WTC11 (cell line): ENCODE measurements around the gene ALDOC. TPM values are rescaled to one million over a fixed set of nuclear protein-coding genes. Genes with fewer than 3 reads are reported as not detected.

Source experiments
- ATAC-seq: fragments of 200-7000 bp; cut with Tn5 transposase; 2 replicates; pipeline ENCODE4 v1.10.0; 2021; ENCODE audit warnings: mild to moderate bottlenecking, moderate library complexity
- CTCF ChIA-PET: fragments of 300-600 bp; sonication (Branson Sonifier 250); formaldehyde crosslinking; loops from one replicate; lab custom pipeline; 2021; ENCODE audit warnings: antibody characterized with exemption; lab: Charles Lee
- POLR2A ChIA-PET: fragments of 350-600 bp; sonication (Branson Sonifier 250); formaldehyde crosslinking; loops from one replicate; lab custom pipeline; 2021; ENCODE audit warnings: antibody characterized with exemption; lab: Charles Lee
- DNase-seq: peaks from one replicate; pipeline ENCODE4 v3.0.0; 2021; ENCODE audit warnings: low spot score
- H3K27ac Mint-ChIP-seq: 2 replicates; pipeline ENCODE4 v1.8.0; 2021; ENCODE audit warnings: mixed read lengths
- H3K27me3 Mint-ChIP-seq: 2 replicates; pipeline ENCODE4 v1.8.0; 2021; ENCODE audit warnings: low read depth, mild to moderate bottlenecking, moderate library complexity, mixed read lengths
- H3K36me3 Mint-ChIP-seq: 2 replicates; pipeline ENCODE4 v1.8.0; 2021; ENCODE audit warnings: mixed read lengths
- H3K4me1 Mint-ChIP-seq: 2 replicates; pipeline ENCODE4 v1.8.0; 2022; ENCODE audit warnings: mixed read lengths
- H3K4me3 Mint-ChIP-seq: 2 replicates; pipeline ENCODE4 v1.8.0; 2021; ENCODE audit warnings: mild to moderate bottlenecking, moderate library complexity, mixed read lengths
- H3K9me3 Mint-ChIP-seq: 2 replicates; pipeline ENCODE4 v1.8.0; 2021; ENCODE audit warnings: mixed read lengths
- CBFB ChIP-seq: sonication (generic); formaldehyde crosslinking; IDR thresholded peaks from 2 replicates; pipeline ENCODE4 v1.8.1; 2022; ENCODE audit warnings: mild to moderate bottlenecking, low read depth, missing genetic modification reagents
- CREM ChIP-seq: sonication (generic); formaldehyde crosslinking; IDR thresholded peaks from 2 replicates; pipeline ENCODE4 v1.8.1; 2022; ENCODE audit warnings: mild to moderate bottlenecking, missing genetic modification reagents, moderate library complexity
- FOXP1 ChIP-seq: sonication (generic); formaldehyde crosslinking; IDR thresholded peaks from 2 replicates; pipeline ENCODE4 v1.8.0; 2022; ENCODE audit warnings: missing genetic modification reagents, mild to moderate bottlenecking, moderate library complexity, borderline replicate concordance
- IRF2 ChIP-seq: sonication (generic); formaldehyde crosslinking; IDR thresholded peaks from 2 replicates; pipeline ENCODE4 v1.8.0; 2022; ENCODE audit warnings: low read depth, missing genetic modification reagents, borderline replicate concordance
- MYBL2 ChIP-seq: sonication (generic); formaldehyde crosslinking; IDR thresholded peaks from 2 replicates; pipeline ENCODE4 v1.8.1; 2023; ENCODE audit warnings: mild to moderate bottlenecking, moderate library complexity, missing genetic modification reagents
- PRRX2 ChIP-seq: fragments of 250-450 bp; sonication (Bioruptor Pico); IDR thresholded peaks from 2 replicates; pipeline ENCODE4 v1.8.0; 2021; ENCODE audit warnings: mild to moderate bottlenecking
- SOX15 ChIP-seq: fragments of 250-450 bp; sonication (Bioruptor Pico); IDR thresholded peaks from 2 replicates; pipeline ENCODE4 v1.9.0; 2021; ENCODE audit warnings: mild to moderate bottlenecking
- TCF7 ChIP-seq: sonication (generic); formaldehyde crosslinking; IDR thresholded peaks from 2 replicates; pipeline ENCODE4 v1.8.0; 2022; ENCODE audit warnings: mild to moderate bottlenecking, low read depth, missing genetic modification reagents, moderate library complexity
- ZNF219 ChIP-seq: sonication (generic); formaldehyde crosslinking; IDR thresholded peaks from 2 replicates; pipeline ENCODE4 v1.8.0; 2023; ENCODE audit warnings: missing genetic modification reagents, mild to moderate bottlenecking, borderline replicate concordance
- ZNF263 ChIP-seq: sonication (generic); formaldehyde crosslinking; IDR thresholded peaks from 2 replicates; pipeline ENCODE4 v1.8.1; 2022; ENCODE audit warnings: low read depth, mild to moderate bottlenecking, moderate library complexity, missing genetic modification reagents
- ZNF317 ChIP-seq: sonication (generic); formaldehyde crosslinking; IDR thresholded peaks from 2 replicates; pipeline ENCODE4 v1.8.1; 2023; ENCODE audit warnings: low read depth, mild to moderate bottlenecking, moderate library complexity, missing genetic modification reagents, borderline replicate concordance
- ZNF416 ChIP-seq: fragments of 250-450 bp; sonication (Bioruptor Pico); IDR thresholded peaks from 2 replicates; pipeline ENCODE4 v1.9.0; 2021; ENCODE audit warnings: mild to moderate bottlenecking, inconsistent platforms
- total RNA-seq: library from RNA; stranded (reverse); gene quantifications from 3 replicates; pipeline ENCODE4 v1.2.3, GENCODE V29; 2021
- TF ChIP-seq, protein P1 (sequence below): fragments of 250-450 bp; sonication (Bioruptor Pico); IDR thresholded peaks from 2 replicates; pipeline ENCODE4 v2.1.2; 2022; ENCODE audit warnings: mild to moderate bottlenecking, moderate library complexity
- TF ChIP-seq, protein P2 (sequence below): sonication (generic); formaldehyde crosslinking; IDR thresholded peaks from 2 replicates; pipeline ENCODE4 v1.8.0; 2023; ENCODE audit warnings: missing genetic modification reagents
- TF ChIP-seq, protein P3 (sequence below): fragments of 250-450 bp; sonication (Bioruptor Pico); IDR thresholded peaks from 2 replicates; pipeline ENCODE4 v1.8.0; 2021; ENCODE audit warnings: mild to moderate bottlenecking
- TF ChIP-seq, protein P4 (sequence below): fragments of 250-450 bp; sonication (Bioruptor Pico); conservative IDR thresholded peaks from 2 replicates; pipeline ENCODE4 v1.9.0; 2021; ENCODE audit warnings: mild to moderate bottlenecking
- TF ChIP-seq, protein P5 (sequence below): sonication (generic); formaldehyde crosslinking; IDR thresholded peaks from 2 replicates; pipeline ENCODE4 v1.8.0; 2023; ENCODE audit warnings: mild to moderate bottlenecking, missing genetic modification reagents
- TF ChIP-seq, protein P6 (sequence below): sonication (generic); formaldehyde crosslinking; IDR thresholded peaks from 2 replicates; pipeline ENCODE4 v1.8.1; 2022; ENCODE audit warnings: mild to moderate bottlenecking, missing genetic modification reagents, moderate library complexity, borderline replicate concordance
- TF ChIP-seq, protein P7 (sequence below): sonication (generic); formaldehyde crosslinking; IDR thresholded peaks from 2 replicates; pipeline ENCODE4 v1.8.1; 2022; ENCODE audit warnings: mild to moderate bottlenecking, moderate library complexity, missing genetic modification reagents
- TF ChIP-seq, protein P8 (sequence below): sonication (generic); formaldehyde crosslinking; IDR thresholded peaks from 2 replicates; pipeline ENCODE4 v1.8.1; 2023; ENCODE audit warnings: mild to moderate bottlenecking, missing genetic modification reagents
- TF ChIP-seq, protein P9 (sequence below): sonication (generic); formaldehyde crosslinking; IDR thresholded peaks from 2 replicates; pipeline ENCODE4 v1.8.1; 2023; ENCODE audit warnings: mild to moderate bottlenecking, missing genetic modification reagents, moderate library complexity
- TF ChIP-seq, protein P10 (sequence below): sonication (generic); formaldehyde crosslinking; IDR thresholded peaks from 2 replicates; pipeline ENCODE4 v1.8.0; 2022; ENCODE audit warnings: mild to moderate bottlenecking, missing genetic modification reagents

The ALDOC gene
- total RNA-seq, 1 experiment from 2014 or later, result 73.5 TPM

DNA sequence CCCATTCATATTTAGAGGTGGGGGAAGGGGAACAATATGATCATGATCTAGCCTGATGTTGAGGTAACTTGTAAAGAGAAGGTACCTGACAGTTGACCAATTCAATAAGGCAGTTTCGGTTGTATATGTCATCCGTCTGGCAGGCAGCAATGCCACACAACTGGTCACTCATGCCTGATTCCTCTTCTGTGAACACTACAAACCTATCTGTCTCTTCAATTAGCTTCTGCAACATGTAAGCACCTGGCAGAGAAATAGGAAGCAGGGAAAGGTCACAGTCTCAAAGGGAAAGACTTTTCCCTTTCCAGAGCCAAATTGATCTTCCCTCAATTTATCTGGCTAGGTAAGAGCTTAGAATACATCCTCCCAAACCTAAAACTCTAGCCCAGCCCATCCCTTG is 47.5 kb upstream of the ALDOC start (continued):
- TF ChIP-seq TCF7 (CRISPR knock-in tag) (no peak), CBFB (CRISPR knock-in tag) (no peak), CREM (CRISPR knock-in tag) (no peak), ZNF219 (no peak), PRRX2 (no peak), ZNF416 (CRISPR knock-in tag) (no peak), MYBL2 (CRISPR knock-in tag) (no peak), ZNF263 (CRISPR knock-in tag) (no peak)
- TF ChIP-seq, protein P1, sequence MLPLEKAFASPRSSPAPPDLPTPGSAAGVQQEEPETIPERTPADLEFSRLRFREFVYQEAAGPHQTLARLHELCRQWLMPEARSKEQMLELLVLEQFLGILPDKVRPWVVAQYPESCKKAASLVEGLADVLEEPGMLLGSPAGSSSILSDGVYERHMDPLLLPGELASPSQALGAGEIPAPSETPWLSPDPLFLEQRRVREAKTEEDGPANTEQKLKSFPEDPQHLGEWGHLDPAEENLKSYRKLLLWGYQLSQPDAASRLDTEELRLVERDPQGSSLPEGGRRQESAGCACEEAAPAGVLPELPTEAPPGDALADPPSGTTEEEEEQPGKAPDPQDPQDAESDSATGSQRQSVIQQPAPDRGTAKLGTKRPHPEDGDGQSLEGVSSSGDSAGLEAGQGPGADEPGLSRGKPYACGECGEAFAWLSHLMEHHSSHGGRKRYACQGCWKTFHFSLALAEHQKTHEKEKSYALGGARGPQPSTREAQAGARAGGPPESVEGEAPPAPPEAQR (CRISPR knock-in tag), result no peak
- TF ChIP-seq, protein P2, sequence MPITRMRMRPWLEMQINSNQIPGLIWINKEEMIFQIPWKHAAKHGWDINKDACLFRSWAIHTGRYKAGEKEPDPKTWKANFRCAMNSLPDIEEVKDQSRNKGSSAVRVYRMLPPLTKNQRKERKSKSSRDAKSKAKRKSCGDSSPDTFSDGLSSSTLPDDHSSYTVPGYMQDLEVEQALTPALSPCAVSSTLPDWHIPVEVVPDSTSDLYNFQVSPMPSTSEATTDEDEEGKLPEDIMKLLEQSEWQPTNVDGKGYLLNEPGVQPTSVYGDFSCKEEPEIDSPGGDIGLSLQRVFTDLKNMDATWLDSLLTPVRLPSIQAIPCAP (CRISPR knock-in tag), result no peak
- TF ChIP-seq, protein P3, sequence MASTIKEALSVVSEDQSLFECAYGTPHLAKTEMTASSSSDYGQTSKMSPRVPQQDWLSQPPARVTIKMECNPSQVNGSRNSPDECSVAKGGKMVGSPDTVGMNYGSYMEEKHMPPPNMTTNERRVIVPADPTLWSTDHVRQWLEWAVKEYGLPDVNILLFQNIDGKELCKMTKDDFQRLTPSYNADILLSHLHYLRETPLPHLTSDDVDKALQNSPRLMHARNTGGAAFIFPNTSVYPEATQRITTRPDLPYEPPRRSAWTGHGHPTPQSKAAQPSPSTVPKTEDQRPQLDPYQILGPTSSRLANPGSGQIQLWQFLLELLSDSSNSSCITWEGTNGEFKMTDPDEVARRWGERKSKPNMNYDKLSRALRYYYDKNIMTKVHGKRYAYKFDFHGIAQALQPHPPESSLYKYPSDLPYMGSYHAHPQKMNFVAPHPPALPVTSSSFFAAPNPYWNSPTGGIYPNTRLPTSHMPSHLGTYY (CRISPR knock-in tag), result no peak
- TF ChIP-seq, protein P4, sequence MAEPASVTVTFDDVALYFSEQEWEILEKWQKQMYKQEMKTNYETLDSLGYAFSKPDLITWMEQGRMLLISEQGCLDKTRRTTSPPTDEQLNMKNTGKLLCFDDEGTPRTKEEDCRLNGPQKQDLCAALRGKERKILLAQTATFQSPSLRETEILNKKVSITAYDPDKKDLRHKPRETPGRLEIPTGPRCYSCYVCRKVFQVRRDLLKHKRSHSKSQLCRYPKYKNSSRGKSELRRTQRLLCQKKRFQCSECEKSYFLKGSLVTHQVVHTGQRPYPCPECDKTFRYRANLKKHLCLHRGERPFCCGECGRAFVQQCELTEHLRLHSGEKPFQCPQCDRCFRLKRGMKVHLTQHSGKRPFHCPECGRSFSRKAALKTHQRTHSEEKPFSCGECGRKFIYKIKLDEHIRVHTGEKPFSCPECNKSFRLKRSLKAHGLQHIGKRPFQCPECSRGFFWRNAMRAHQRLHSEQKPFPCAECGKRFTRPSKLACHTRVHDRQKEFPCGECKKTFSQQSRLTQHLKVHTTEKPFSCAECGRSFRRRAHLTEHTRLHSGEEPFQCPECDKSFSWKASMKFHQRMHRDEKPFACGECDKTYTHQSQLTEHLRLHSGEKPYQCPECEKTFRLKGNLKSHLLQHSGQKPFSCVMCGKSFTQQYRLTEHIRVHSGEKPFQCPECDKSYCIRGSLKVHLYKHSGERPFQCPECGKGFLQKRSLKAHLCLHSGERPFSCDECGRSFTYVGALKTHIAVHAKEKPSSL (CRISPR knock-in tag), result no peak

DNA sequence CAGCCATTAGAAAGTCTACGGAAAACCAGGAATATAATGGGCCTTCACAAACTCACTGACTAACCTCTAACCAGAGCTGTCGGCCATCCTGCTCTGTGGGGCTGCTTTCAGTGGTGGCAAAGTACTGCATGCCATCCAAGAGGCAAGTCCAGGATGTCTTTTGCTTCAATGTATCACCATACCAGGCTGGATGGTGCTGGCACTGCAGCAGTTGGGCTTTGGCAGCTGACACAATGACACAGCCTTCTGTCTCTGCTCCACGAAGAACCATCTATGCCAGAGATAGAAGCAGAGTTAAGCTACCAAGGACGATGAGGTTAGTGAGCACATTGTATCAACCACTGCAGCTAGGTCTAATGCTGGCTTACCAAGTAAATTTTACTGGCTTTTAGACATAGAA is 47.0 kb upstream of the ALDOC start:
- CTCF ChIA-PET, result no interaction called here
- no peaks in the 10 kb centered on the region for H3K27me3 Mint-ChIP-seq
- TF ChIP-seq ZNF317 (CRISPR knock-in tag) (no peak), IRF2 (CRISPR knock-in tag) (no peak), FOXP1 (CRISPR knock-in tag) (no peak), SOX15 (CRISPR knock-in tag) (no peak)
- TF ChIP-seq, protein P5, sequence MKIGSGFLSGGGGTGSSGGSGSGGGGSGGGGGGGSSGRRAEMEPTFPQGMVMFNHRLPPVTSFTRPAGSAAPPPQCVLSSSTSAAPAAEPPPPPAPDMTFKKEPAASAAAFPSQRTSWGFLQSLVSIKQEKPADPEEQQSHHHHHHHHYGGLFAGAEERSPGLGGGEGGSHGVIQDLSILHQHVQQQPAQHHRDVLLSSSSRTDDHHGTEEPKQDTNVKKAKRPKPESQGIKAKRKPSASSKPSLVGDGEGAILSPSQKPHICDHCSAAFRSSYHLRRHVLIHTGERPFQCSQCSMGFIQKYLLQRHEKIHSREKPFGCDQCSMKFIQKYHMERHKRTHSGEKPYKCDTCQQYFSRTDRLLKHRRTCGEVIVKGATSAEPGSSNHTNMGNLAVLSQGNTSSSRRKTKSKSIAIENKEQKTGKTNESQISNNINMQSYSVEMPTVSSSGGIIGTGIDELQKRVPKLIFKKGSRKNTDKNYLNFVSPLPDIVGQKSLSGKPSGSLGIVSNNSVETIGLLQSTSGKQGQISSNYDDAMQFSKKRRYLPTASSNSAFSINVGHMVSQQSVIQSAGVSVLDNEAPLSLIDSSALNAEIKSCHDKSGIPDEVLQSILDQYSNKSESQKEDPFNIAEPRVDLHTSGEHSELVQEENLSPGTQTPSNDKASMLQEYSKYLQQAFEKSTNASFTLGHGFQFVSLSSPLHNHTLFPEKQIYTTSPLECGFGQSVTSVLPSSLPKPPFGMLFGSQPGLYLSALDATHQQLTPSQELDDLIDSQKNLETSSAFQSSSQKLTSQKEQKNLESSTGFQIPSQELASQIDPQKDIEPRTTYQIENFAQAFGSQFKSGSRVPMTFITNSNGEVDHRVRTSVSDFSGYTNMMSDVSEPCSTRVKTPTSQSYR (CRISPR knock-in tag), result no peak
- TF ChIP-seq, protein P6, sequence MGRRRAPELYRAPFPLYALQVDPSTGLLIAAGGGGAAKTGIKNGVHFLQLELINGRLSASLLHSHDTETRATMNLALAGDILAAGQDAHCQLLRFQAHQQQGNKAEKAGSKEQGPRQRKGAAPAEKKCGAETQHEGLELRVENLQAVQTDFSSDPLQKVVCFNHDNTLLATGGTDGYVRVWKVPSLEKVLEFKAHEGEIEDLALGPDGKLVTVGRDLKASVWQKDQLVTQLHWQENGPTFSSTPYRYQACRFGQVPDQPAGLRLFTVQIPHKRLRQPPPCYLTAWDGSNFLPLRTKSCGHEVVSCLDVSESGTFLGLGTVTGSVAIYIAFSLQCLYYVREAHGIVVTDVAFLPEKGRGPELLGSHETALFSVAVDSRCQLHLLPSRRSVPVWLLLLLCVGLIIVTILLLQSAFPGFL, result no peak
- TF ChIP-seq, protein P7, sequence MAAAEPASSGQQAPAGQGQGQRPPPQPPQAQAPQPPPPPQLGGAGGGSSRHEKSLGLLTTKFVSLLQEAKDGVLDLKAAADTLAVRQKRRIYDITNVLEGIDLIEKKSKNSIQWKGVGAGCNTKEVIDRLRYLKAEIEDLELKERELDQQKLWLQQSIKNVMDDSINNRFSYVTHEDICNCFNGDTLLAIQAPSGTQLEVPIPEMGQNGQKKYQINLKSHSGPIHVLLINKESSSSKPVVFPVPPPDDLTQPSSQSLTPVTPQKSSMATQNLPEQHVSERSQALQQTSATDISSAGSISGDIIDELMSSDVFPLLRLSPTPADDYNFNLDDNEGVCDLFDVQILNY (CRISPR knock-in tag), result no peak
- TF ChIP-seq, protein P8, sequence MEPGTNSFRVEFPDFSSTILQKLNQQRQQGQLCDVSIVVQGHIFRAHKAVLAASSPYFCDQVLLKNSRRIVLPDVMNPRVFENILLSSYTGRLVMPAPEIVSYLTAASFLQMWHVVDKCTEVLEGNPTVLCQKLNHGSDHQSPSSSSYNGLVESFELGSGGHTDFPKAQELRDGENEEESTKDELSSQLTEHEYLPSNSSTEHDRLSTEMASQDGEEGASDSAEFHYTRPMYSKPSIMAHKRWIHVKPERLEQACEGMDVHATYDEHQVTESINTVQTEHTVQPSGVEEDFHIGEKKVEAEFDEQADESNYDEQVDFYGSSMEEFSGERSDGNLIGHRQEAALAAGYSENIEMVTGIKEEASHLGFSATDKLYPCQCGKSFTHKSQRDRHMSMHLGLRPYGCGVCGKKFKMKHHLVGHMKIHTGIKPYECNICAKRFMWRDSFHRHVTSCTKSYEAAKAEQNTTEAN (CRISPR knock-in tag), result no peak
- TF ChIP-seq, protein P9, sequence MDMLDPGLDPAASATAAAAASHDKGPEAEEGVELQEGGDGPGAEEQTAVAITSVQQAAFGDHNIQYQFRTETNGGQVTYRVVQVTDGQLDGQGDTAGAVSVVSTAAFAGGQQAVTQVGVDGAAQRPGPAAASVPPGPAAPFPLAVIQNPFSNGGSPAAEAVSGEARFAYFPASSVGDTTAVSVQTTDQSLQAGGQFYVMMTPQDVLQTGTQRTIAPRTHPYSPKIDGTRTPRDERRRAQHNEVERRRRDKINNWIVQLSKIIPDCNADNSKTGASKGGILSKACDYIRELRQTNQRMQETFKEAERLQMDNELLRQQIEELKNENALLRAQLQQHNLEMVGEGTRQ (CRISPR knock-in tag), result no peak
- TF ChIP-seq, protein P10, sequence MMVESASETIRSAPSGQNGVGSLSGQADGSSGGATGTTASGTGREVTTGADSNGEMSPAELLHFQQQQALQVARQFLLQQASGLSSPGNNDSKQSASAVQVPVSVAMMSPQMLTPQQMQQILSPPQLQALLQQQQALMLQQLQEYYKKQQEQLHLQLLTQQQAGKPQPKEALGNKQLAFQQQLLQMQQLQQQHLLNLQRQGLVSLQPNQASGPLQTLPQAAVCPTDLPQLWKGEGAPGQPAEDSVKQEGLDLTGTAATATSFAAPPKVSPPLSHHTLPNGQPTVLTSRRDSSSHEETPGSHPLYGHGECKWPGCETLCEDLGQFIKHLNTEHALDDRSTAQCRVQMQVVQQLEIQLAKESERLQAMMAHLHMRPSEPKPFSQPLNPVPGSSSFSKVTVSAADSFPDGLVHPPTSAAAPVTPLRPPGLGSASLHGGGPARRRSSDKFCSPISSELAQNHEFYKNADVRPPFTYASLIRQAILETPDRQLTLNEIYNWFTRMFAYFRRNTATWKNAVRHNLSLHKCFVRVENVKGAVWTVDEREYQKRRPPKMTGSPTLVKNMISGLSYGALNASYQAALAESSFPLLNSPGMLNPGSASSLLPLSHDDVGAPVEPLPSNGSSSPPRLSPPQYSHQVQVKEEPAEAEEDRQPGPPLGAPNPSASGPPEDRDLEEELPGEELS, result no peak

More for the DNA sequence above, 47.0 kb upstream of the ALDOC start:
- Mint-ChIP-seq H3K27ac (no peak overlapping the region), H3K9me3 (no peaks in the 10 kb centered on the region), H3K36me3 (peaks cover 89% of the 10 kb centered on the region), H3K4me1 (no peaks in the 10 kb centered on the region), H3K4me3 (no peak overlapping the region)
- POLR2A ChIA-PET, result no interaction called here
- ATAC-seq (no peak), DNase-seq (no peak)
